AG20443 (cell line): ENCODE measurements around the gene GADD45G.

ENCODE experiments used
- DNase-seq: peaks from one replicate; pipeline ENCODE4 v3.0.0; 2012; ENCODE audit warnings: low spot score, mixed read lengths

The GADD45G gene

GRCh38 chr9:89654025-89654662, 49.3 kb downstream of the GADD45G start:
- no peak for DNase-seq

GRCh38 chr9:89655056-89655989, 50.5 kb downstream of the GADD45G start:
- no peak for DNase-seq
